H4 (cell line): ENCODE data around the gene TOMM40. TPM values are rescaled to one million over a fixed set of nuclear protein-coding genes. Genes with fewer than 3 reads are reported as not detected.

Experiments
- DNase-seq: peaks from one replicate; pipeline ENCODE4 v3.0.0-alpha.2; 2015; ENCODE audit warnings: low spot score
- total RNA-seq: library from RNA; depleted of rRNA; stranded (reverse); fragments of >200 nt; shearing (Covaris generic); gene quantifications from 2 replicates; pipeline ENCODE4 v1.2.3, GENCODE V29; 2014; rRNA removed

TOMM40 gene
- total RNA-seq, 1 experiment from 2014 or later, result 59.0 TPM

DNA sequence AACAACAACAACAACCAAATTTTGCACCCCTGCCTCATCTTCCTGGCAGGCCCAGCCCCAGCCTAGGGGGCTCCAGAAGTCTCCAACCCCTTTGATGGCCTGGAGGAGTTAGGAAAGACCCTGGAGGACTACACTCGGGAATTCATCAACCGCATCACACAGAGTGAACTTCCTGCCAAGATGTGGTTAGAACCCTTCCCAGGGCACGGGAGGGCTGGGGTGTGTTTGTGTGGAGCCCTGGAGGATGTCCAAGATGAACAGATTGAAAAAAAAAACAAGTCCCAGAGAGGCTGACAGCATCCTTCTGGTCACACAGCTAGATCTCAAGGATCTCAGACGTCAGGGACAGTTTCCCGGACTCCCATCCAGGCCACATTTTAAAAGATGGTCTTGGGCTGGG is 36.7 kb downstream of the TOMM40 start:
- peak; percentile 76 for DNase-seq

DNA sequence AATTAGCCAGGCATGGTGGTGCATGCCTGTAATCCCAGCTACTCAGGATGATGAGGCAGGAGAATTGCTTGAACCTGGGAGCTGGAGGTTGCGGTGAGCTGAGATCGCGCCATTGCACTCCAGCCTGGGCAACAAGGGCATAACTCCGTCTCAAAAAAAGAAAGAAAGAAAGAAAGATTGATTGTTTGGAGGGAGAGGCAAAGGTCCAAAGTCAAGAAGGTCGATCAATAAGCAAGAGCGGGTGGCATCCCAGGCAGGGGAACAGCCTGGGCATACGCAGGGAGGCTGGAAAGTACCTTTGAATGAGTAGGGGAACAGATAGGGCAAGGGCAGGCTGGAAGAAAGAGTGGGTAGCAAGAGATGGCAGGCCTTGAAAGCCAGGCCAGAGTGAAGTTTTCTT is 39.0 kb downstream of the TOMM40 start:
- no peak for DNase-seq

DNA sequence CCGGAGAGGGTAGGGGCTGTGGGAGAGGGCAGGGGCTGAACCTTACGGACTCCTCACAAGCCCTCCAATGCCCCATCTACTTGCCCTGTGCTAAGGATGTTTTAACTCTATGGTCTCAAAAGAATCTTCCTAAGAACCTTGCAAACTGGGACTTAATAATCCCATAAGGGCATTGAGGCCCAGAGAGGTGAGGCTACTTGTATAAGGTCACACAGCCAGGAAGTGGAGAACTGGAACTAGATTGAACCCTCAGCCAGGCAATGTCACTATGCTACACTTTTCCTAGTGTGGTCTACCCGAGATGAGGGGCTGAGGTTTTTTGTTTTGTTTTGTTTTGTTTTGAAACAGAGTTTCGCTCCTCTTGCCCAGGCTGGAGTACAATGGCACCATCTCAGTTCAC is 40.5 kb downstream of the TOMM40 start:
- no peak for DNase-seq

DNA sequence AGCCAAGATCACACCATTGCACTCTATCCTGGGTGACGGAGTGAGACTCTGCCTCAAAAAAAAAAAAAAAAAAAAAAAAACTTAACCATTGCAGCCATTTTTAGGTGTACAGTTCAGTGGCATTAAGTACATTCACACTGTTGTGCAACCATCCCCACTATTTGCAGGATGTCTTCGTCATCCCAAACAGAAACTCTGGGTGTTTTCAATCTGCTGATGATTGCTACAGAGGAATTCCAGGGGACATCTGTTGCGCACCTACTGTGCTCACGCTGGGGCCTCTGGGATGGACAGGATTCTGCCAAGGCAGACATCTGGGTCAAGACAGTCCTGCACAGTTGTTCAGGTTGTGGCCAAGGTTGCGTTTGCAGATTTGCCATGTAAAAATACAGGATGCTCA is 48.6 kb downstream of the TOMM40 start:
- DNase-seq, result no peak

DNA sequence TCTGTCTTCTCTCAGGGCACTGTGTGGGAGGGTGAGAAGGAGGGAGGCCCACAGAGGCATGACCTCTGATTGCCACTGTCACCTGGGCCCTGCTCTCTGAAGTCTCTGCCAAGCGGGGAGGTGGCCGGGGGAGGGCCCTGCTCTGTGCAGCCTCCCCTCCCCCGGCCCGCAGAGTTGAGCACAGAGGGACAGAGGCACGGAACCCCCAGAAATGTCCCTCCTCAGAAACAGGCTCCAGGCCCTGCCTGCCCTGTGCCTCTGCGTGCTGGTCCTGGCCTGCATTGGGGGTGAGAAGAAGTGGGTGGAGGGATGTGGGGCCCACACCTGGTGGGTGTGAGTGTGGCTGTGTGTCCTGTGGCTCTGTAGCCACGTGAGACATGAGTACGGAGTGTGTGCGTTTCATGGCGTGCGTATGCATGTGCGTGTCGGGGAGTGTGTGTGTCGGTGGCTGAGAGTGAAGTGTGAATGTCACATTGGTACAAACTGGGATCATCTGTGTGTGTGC is 51.1 kb downstream of the TOMM40 start, which contains the start of gene APOC4:
APOC4 (plus strand) TSS at position 171 of the 505 bp plus-strand sequence; CDS start at position 212, 41 bp downstream.
- DNase-seq, result no peak

DNA sequence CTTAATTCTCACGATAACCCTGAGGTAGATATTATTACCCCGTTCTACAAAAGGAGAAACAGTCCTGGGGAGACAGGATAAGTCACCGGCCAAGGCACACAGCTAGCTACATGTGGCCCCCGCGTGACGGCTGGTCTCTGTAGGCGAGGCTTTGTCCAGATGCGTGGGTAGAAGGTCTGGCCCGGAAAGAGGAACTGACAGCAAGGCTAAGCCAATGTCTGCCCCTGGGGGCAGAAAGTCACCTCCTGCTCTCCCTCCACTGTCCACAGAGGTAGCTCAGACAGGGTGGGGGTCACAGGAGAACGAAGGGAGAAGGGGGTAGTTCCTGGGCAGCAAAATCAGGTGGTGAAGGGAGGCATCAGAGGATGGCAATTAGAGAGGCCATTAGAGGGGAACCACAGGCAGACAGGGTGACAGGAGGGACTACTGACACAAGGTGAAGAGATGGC is 52.8 kb downstream of the TOMM40 start:
- no peak for DNase-seq

- no peak for DNase-seq
Measured at GRCh38 chr19:44947041-44947581, 56.1 kb downstream of the TOMM40 start.

DNA sequence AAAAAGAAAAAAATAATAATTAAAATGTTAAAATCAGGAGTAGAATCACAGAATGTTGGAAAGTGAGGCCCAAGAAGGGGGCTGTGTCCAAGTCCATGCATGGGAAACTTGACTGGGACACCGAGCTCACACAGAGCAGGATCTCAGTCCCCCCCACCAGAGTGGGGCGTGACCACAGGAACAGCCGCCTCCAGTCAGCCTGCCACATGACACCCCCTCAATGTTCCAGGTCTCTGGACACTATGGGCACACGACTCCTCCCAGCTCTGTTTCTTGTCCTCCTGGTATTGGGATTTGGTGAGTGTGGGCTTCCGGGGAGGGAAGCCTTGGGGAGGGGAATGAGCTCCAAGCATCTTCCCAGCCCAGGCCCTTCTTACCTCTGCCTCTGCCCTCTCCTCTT is 57.2 kb downstream of the TOMM40 start:
- no peak for DNase-seq

DNA sequence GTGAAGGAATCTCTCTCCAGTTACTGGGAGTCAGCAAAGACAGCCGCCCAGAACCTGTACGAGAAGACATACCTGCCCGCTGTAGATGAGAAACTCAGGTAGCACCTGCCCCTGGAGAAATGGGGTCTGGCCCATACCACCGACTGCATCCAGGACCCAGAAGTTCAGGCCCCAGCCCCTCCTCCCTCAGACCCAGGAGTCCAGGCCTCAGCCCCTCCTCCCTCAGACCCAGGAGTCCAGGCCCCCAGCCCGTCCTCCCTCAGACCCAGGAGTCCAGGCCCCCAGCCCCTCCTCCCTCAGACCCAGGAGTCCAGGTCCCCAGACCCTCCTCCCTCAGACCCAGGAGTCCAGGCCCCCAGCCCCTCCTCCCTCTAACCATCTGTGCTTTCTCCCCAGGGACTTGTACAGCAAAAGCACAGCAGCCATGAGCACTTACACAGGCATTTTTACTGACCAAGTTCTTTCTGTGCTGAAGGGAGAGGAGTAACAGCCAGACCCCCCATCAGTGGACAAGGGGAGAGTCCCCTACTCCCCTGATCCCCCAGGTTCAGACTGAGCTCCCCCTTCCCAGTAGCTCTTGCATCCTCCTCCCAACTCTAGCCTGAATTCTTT is 57.8 kb downstream of the TOMM40 start:
- no peak for DNase-seq

- DNase-seq, result no peak
Measured at GRCh38 chr19:44949550-44949949, 58.5 kb downstream of the TOMM40 start.

GRCh38 chr19:44951179-44952159 is 60.4 kb downstream of the TOMM40 start:
- peak; percentile 48 for DNase-seq

Other genes with a start within 250 kb of the TOMM40 start
- gene PVR, start 247.3 kb upstream of the TOMM40 start, total RNA-seq, result 41.9 and 46.0 TPM in 2 replicates
- 0.23 and 1.0 TPM in 2 replicates for gene CEACAM19, start 219.8 kb upstream of the TOMM40 start, total RNA-seq
- not detected in 2 replicates for gene CEACAM16, start 192.1 kb upstream of the TOMM40 start, total RNA-seq
- gene BCL3, start 142.5 kb upstream of the TOMM40 start, total RNA-seq, result 7.8 and 11.6 TPM in 2 replicates
- gene CBLC, start 113.4 kb upstream of the TOMM40 start, total RNA-seq, result not detected in 2 replicates
- 5.8 and 6.2 TPM in 2 replicates for gene BCAM, start 82.2 kb upstream of the TOMM40 start, total RNA-seq
- gene NECTIN2, start 45.0 kb upstream of the TOMM40 start, total RNA-seq, result 42.0 and 43.3 TPM in 2 replicates
- gene APOE, start 14.5 kb downstream of the TOMM40 start, total RNA-seq, result 0.33 and 0.75 TPM in 2 replicates
- not detected in 2 replicates for gene APOC1, start 23.4 kb downstream of the TOMM40 start, total RNA-seq
- gene APOC4, start 51.0 kb downstream of the TOMM40 start, total RNA-seq, result not detected in 2 replicates
- not detected in 2 replicates for gene APOC2, start 54.8 kb downstream of the TOMM40 start, total RNA-seq
- gene CLPTM1, start 64.1 kb downstream of the TOMM40 start, total RNA-seq, result 12.9 and 17.4 TPM in 2 replicates
- 0.78 and 0.81 TPM in 2 replicates for gene RELB, start 110.2 kb downstream of the TOMM40 start, total RNA-seq
- gene CLASRP, start 147.8 kb downstream of the TOMM40 start, total RNA-seq, result 17.6 and 20.4 TPM in 2 replicates
- not detected in 2 replicates for gene ZNF296, start 185.2 kb downstream of the TOMM40 start, total RNA-seq
- 23.5 and 27.5 TPM in 2 replicates for gene GEMIN7, start 188.0 kb downstream of the TOMM40 start, total RNA-seq
- gene PPP1R37, start 201.9 kb downstream of the TOMM40 start, total RNA-seq, result 8.0 and 13.2 TPM in 2 replicates